GM12891 (cell line): Measurements from ENCODE around the gene JAG1.

Source experiments
- DNase-seq: peaks from one replicate; pipeline ENCODE4 v3.0.0; 2011; ENCODE audit warnings: low spot score; ENCODE audit not compliant: insufficient read length
- FAIRE-seq: peaks from 2 replicates; lab custom pipeline; 2011; peaks lifted over from hg19 to GRCh38; lab: Jason Lieb, UNC
- PAX5 ChIP-seq: IDR thresholded peaks from 2 replicates; pipeline ENCODE4 v1.6.1; 2011; ENCODE audit warnings: low read length, moderate library complexity, mild to moderate bottlenecking; ENCODE audit not compliant: insufficient read depth, severe bottlenecking
- POLR2A ChIP-seq: IDR thresholded peaks from 2 replicates; pipeline ENCODE4 v1.6.1; 2011; ENCODE audit warnings: low read depth, low read length, control low read depth
- POLR2AphosphoS5 ChIP-seq: IDR thresholded peaks from 2 replicates; pipeline ENCODE4 v1.6.1; 2011; ENCODE audit warnings: low read depth, low read length, control low read depth
- POU2F2 ChIP-seq: IDR thresholded peaks from 2 replicates; pipeline ENCODE4 v1.6.1; 2011; ENCODE audit warnings: low read depth, mild to moderate bottlenecking, control low read depth, low read length, moderate library complexity
- SPI1 ChIP-seq: IDR thresholded peaks from 2 replicates; pipeline ENCODE4 v1.6.1; 2011; ENCODE audit warnings: low read depth, low read length, control low read depth
- TAF1 ChIP-seq: IDR thresholded peaks from 2 replicates; pipeline ENCODE4 v1.6.1; 2011; ENCODE audit warnings: low read depth, low read length, control low read depth

JAG1 gene

DNA sequence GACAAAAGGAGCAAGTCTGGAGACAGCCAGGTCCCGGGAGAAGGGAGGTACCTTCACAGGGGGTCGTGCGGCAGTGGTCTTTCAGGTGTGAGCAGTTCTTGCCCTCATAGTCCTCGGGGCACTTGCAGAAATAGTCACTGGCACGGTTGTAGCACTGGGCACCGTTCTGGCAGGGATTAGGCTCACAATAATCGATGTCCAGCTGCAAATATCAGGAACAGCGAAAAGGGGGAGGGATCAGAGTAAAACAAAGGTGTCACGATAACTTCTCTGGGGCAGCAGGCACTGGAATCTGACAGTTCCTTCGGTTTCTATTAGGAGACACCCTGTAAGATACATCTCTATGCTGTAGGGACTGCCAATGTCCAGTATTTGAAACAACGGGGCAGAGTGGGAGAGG lies 25.9 kb downstream of the JAG1 start:
- TF ChIP-seq SPI1 (no peak), POLR2A (no peak), POLR2AphosphoS5 (no peak), PAX5 (no peak), POU2F2 (no peak), TAF1 (no peak)
- FAIRE-seq (no peak), DNase-seq (no peak)

DNA sequence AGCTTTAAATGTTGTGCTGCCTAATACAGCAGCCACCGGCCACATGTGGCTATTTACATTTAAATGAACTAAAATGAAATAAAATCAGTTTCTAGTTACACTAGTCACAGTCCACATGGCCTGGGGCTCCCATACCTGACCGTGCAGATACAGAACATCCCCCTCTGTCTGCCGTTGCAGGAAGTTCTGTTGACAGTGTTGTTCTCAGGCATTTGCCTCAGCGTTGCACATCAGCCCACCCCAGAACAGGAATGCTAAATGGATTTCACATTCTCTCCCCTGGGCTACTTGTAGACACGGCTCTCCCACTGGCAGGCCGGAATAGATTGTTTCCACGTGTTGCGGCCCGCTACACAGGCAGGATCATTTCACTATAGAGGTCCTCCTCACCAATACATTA lies 26.3 kb downstream of the JAG1 start:
- no peak for TF ChIP-seq POLR2A
- no peak for TF ChIP-seq SPI1
- TF ChIP-seq POLR2AphosphoS5 = no peak
- TF ChIP-seq PAX5 = no peak
- TF ChIP-seq POU2F2 = no peak
- TF ChIP-seq TAF1 = no peak
- DNase-seq = peak; percentile 30
- FAIRE-seq = peak; percentile 76

DNA sequence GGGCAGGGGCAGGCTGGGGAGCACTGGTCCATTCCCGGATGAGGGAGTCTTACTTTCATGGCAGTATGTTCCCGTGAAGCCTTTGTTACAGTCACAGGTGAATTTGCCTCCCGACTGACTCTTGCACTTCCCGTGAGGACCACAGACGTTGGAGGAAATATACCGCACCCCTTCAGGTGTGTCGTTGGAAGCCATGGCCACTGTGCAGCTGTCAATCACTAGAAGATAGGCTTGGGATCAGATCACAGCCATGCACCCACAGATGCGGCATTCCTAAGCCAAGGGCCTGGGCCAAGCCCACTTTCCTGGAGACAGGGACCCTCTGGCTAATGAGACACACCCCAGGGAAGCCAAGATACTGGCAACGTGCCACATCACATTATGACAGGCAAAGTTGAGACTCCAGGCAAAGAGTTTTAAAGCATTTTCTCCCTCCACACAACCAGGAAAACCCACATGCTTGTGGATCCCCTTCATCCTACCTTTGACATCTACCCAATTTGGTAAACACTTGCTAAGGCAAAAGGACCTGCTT lies 26.8 kb downstream of the JAG1 start:
- DNase-seq (no peak), FAIRE-seq (no peak)
- TF ChIP-seq POLR2A (no peak), PAX5 (no peak), TAF1 (no peak), POU2F2 (no peak), POLR2AphosphoS5 (no peak), SPI1 (no peak)

DNA sequence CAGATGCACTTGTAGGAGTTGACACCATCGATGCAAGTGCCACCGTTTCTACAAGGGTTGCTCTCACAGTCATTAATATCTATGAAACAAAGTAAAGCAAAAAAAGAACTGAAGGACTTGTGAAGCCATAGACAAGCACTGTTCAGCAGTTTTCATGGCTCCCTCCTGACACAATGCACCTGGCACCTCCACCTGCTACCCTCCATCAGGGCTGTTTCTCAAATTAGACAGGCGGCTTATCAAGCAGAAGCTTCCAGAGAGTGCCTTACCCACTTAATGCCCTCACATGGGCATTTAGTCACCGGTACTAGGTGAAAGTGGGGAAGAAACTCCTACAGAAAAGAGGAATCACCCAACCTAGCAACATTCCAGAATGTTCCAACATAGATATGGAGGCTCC lies 27.8 kb downstream of the JAG1 start:
- DNase-seq (no peak), FAIRE-seq (no peak)

DNA sequence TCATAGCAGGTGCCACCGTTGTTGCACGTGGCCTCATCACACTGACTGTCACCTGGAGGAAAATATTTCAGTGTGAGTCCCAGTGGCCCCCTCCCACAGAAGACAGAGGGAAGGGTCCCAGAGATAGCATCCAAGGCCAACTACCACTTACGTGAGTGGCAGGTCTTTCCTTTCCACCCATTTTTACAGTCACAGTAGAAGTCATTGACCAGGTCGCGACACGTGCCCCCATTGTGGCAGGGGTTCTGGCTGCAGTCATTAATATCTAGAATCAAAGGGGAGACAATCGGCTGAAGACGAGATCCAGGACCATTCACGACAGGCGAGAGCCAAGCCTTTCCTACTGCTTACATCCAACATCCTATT lies 28.6 kb downstream of the JAG1 start:
- no peak for DNase-seq
- peak; percentile 45 for FAIRE-seq
- no peak for TF ChIP-seq POU2F2
- TF ChIP-seq TAF1 = no peak
- no peak for TF ChIP-seq POLR2A

More for the DNA sequence above, 27.8 kb downstream of the JAG1 start:
- TF ChIP-seq PAX5 (no peak), SPI1 (no peak), TAF1 (no peak), POU2F2 (no peak), POLR2AphosphoS5 (no peak), POLR2A (no peak)

DNA sequence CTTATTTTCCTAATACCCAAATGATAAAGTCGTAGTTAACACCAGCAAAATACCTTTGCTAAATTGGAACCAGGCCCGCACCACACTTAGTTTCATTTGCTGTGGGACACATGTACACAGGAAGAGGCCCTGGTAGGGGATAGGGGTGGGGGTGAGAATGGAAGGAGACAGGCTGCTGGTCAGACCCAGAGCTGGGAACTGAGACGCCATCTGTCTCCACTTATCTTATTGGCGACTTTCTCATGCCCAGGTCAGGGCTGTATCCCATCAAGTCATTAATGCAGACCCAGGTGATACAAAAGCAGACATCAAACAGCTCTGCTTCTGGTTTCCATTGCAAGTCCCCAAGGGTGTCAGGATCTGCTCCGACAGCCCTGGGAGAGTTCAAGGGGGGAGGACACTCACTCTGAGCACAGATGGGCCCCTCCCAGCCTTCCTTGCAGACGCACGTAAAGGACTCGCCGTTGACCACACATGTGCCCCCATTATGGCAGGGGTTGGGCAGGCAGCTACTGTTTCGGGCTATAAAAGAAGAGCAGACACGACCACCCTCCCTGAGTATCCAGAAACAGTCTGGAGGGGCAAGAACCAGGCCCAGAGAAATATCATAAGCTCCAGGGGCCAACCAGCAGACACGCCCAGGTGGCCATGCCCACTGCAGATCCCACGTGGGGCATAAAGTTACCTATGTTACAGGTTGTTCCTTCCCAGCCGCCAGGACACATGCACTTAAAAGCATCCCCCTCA lies 29.2 kb downstream of the JAG1 start:
- no peak for FAIRE-seq
- peak; percentile 30 for DNase-seq
- TF ChIP-seq POLR2AphosphoS5 (no peak), POU2F2 (no peak), POLR2A (no peak), PAX5 (no peak)

DNA sequence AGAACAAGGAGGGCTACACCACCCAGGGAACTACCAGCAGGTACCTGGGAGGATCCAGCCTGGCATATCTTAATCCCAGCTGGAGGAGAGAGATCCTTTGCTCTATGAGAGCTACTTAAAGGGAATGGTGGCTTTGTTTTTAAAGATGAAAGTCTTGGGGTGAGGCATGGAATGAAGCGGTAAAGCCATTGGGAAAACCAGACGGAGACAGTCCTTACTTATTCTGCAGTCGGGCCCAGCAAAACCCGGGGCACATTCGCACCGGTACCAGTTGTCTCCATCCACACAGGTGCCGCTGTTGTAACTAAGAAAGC lies 30.3 kb downstream of the JAG1 start:
- no peak for DNase-seq
- no peak for TF ChIP-seq TAF1
- no peak for TF ChIP-seq POU2F2
- no peak for TF ChIP-seq SPI1
- no peak for TF ChIP-seq POLR2A
- TF ChIP-seq POLR2AphosphoS5 = no peak
- no peak for TF ChIP-seq PAX5
- FAIRE-seq = no peak

DNA sequence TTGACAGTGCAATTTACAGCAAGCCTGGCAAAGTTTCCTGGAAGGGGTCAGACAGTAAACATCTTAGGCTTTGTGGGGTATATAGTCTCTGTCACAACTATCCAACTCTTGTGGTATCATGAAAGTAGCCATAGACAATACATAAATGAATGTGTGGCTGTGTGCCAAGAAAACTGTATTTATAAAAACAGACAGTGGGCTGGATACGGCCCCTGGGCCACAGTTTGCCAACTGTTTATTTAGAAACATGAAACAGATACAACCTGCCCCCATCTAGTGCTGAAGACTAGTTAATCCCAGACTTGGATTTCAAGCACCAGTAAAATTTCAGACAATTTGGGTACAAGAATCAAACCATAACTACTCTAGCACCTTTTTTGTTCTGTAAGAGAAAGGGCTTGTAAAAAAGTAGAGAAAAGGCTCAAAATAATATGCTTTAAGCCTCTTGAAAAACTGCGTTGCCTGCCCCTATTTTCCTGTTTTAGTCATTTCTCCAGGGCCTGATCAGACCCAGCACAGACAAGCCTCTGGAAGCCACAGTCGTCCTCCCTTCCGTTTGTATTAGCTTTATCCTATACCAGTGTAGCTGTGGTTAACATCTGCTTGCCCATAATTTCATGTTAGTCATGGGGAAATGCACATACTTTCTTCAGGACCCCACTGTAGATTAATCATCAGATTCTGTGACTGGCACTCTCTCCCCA lies 30.8 kb downstream of the JAG1 start:
- TF ChIP-seq POLR2A (no peak), POU2F2 (no peak), POLR2AphosphoS5 (no peak), PAX5 (no peak), SPI1 (no peak), TAF1 (no peak)
- FAIRE-seq (no peak), DNase-seq (no peak)

DNA sequence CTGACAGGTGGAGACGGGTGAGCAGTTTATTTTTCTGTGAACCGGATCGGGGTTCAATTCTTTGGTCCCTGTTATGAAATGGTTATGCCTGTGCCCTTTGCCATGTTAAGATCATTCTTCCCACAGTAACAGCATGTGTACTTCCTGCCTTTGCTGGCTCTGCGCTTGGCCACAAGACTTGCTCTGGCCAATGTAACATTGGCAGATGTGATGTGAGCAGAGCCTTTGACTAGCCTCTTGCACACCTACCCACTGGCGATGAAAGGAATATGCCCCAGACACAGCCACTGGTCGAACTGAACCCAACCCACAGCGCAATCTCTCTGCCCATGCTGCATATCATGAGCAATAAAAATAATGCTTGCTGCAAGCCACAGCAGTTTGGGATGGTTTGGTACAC lies 31.9 kb downstream of the JAG1 start:
- no peak for DNase-seq
- FAIRE-seq = no peak
- TF ChIP-seq PAX5 = no peak
- no peak for TF ChIP-seq POLR2AphosphoS5
- no peak for TF ChIP-seq SPI1
- TF ChIP-seq POU2F2 = no peak
- no peak for TF ChIP-seq TAF1
- TF ChIP-seq POLR2A = no peak

DNA sequence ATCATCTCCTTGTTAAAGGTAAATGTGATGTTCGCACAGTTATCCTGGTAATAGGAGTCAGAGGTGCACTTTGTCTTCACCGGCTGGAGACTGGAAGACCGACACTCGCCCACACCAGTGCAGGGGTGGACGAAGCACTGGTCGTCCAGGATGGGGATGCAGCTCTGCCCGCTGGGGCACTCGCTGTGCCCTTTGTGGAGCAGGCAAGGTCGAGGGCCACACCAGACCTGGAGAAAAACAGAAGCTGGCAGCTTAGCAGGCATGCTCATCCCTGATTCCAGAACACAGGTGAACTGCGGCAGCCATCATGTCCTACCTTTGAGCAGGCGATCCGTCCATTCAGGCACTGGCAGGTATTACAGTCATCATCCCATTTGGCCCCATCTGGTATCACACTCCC lies 32.3 kb downstream of the JAG1 start:
- FAIRE-seq = no peak
- TF ChIP-seq POLR2AphosphoS5 = no peak
- TF ChIP-seq PAX5 = no peak
- TF ChIP-seq POU2F2 = no peak
- no peak for TF ChIP-seq SPI1
- no peak for TF ChIP-seq TAF1
- TF ChIP-seq POLR2A = no peak

DNA sequence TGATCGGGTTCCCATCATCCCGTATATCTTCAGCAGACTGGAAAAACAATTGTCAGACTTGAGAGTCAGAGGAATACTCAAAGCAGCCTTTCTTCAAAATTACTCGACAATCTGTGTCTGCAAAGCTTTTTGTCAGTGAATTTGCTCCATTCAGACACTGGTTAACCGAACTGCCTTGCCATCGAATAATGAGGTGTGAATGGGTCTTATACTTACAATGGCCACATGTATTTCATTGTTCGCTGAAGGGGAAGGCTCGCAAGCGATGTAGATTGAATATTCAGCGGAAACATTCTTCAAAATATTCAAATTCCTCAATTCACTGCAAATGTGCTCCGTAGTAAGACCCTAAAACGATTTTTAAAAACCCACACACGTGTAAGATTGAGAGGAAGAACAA lies 32.9 kb downstream of the JAG1 start:
- no peak for DNase-seq
- TF ChIP-seq TAF1 (no peak), POLR2A (no peak), PAX5 (no peak), SPI1 (no peak), POLR2AphosphoS5 (no peak)

More for the DNA sequence above, 32.3 kb downstream of the JAG1 start:
- DNase-seq = no peak

More for the DNA sequence above, 32.9 kb downstream of the JAG1 start:
- no peak for FAIRE-seq
